NCI-H1694 (cell line): ENCODE results near the gene BMAL1.
A peak's percentile ranks its signal among the peaks of the same experiment; 100 is the strongest.

Experiments used
- DNase-seq: peaks from one replicate; lab custom pipeline; 2025; lab: John Stamatoyannopoulos, UW

BMAL1 gene

GRCh38 chr11:13317293-13318080 is 39.9 kb downstream of the BMAL1 start:
- DNase-seq: no peak

- no peak for DNase-seq
Measured at GRCh38 chr11:13318498-13319295, 41.1 kb downstream of the BMAL1 start.

- no peak for DNase-seq
Measured at GRCh38 chr11:13320688-13321087, 43.1 kb downstream of the BMAL1 start.

GRCh38 chr11:13321431-13321830 is 43.8 kb downstream of the BMAL1 start:
- DNase-seq: no peak

- DNase-seq: no peak
Measured at GRCh38 chr11:13324141-13324540, 46.6 kb downstream of the BMAL1 start.

- no peak for DNase-seq
Measured at GRCh38 chr11:13324709-13325108, 47.1 kb downstream of the BMAL1 start.

- DNase-seq: no peak
Measured at GRCh38 chr11:13327421-13327820, 49.8 kb downstream of the BMAL1 start.

- DNase-seq: no peak
Measured at GRCh38 chr11:13328286-13328685, 50.7 kb downstream of the BMAL1 start.

GRCh38 chr11:13329670-13330356 is 52.2 kb downstream of the BMAL1 start:
- DNase-seq: no peak

GRCh38 chr11:13332124-13332523 is 54.5 kb downstream of the BMAL1 start:
- no peak for DNase-seq

GRCh38 chr11:13333456-13333957 is 55.9 kb downstream of the BMAL1 start:
- DNase-seq: no peak

GRCh38 chr11:13334034-13334786 is 56.6 kb downstream of the BMAL1 start:
- no peak for DNase-seq

- DNase-seq: peak; percentile 22
Measured at GRCh38 chr11:13335319-13335718, 57.7 kb downstream of the BMAL1 start.

- no peak for DNase-seq
Measured at GRCh38 chr11:13336246-13336878, 58.8 kb downstream of the BMAL1 start.

- DNase-seq: no peak
Measured at GRCh38 chr11:13338019-13338426, 60.4 kb downstream of the BMAL1 start.

GRCh38 chr11:13338427-13339069 is 61.0 kb downstream of the BMAL1 start:
- DNase-seq: no peak

- DNase-seq: no peak
Measured at GRCh38 chr11:13339195-13340153, 61.9 kb downstream of the BMAL1 start.

- no peak for DNase-seq
Measured at GRCh38 chr11:13341026-13341425, 63.4 kb downstream of the BMAL1 start.

- no peak for DNase-seq
Measured at GRCh38 chr11:13343067-13343466, 65.5 kb downstream of the BMAL1 start.
